Measurements from ENCODE around the gene PLEKHO2. TPM values are rescaled to one million over a fixed set of nuclear protein-coding genes. Genes with fewer than 3 reads are reported as not detected.

Gene PLEKHO2
- polyA plus RNA-seq, 2 of the 4 experiments (the other 2 are of a cell fraction) = 2.8 to 3.9 TPM

GRCh38 chr15:64916365-64916764, 74.7 kb downstream of the PLEKHO2 start:
- WGBS (ENCODE audit: missing lambda C conversion rate) = 79% methylated on average over 2 of the region's 2 CpGs
- FAIRE-seq = no peak

DNA sequence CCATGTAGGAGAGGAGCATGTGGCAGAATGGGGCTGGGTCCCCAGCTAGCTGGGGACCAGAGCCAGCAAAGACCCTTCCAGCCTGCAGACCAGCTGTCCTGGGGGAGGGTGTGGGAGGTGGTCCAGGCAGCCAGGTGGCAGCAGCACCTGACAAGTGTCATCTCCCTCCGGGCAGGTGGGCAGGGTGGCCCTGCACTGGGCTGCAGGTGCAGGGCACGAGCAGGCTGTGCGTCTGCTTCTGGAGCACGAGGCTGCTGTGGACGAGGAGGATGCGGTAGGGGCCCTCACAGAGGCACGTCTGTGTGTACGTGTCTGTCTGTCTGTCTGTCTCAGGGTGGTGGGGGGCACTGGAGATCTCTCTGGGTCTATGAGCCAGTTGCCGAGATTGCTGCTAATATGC, 75.5 kb downstream of the PLEKHO2 start:
- 82% methylated on average over 9 of the region's 9 CpGs for WGBS (ENCODE audit: missing lambda C conversion rate)
- Histone ChIP-seq H3K4me3 (no peak overlapping the region), H3K4me1 (no peaks in the 10 kb centered on the region; the same call in 2 of the 3 replicates), H3K27ac (no peak overlapping the region), H3K9me3 (no peaks in the 10 kb centered on the region), H3K4me2 (no peak overlapping the region)
- ChIA-PET POLR2A (no interaction called here), CTCF (interaction anchor here (3.4 kb wide), 1 partner anchor 11 kb away, joined by 21 read pairs; no protein-coding TSS in a partner anchor)
- TF ChIP-seq, protein P1, sequence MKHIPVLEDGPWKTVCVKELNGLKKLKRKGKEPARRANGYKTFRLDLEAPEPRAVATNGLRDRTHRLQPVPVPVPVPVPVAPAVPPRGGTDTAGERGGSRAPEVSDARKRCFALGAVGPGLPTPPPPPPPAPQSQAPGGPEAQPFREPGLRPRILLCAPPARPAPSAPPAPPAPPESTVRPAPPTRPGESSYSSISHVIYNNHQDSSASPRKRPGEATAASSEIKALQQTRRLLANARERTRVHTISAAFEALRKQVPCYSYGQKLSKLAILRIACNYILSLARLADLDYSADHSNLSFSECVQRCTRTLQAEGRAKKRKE (CRISPR knock-in tag; IDR thresholded peaks at IDR 0.05; ENCODE audit: low read depth) = no peak
- TF ChIP-seq PHF8 (IDR thresholded peaks at IDR 0.05; ENCODE audit: borderline replicate concordance, low read depth) (no peak), FOXS1 (CRISPR knock-in tag; IDR thresholded peaks at IDR 0.05) (no peak), RNF2 (IDR thresholded peaks at IDR 0.05; ENCODE audit: borderline replicate concordance, low read depth) (no peak), HDAC2 (IDR thresholded peaks at IDR 0.05) (no peak), JUNB (IDR thresholded peaks at IDR 0.05) (no peak)
- TF ChIP-seq, protein P2, sequence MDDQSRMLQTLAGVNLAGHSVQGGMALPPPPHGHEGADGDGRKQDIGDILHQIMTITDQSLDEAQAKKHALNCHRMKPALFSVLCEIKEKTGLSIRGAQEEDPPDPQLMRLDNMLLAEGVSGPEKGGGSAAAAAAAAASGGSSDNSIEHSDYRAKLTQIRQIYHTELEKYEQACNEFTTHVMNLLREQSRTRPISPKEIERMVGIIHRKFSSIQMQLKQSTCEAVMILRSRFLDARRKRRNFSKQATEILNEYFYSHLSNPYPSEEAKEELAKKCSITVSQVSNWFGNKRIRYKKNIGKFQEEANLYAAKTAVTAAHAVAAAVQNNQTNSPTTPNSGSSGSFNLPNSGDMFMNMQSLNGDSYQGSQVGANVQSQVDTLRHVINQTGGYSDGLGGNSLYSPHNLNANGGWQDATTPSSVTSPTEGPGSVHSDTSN (IDR thresholded peaks at IDR 0.05) = no peak
- no peak for ATAC-seq
- no peak for DNase-seq (ENCODE audit: low read depth in 1 of 2, low spot score in 1 of 2)
- FAIRE-seq = no peak

More at GRCh38 chr15:64916365-64916764, 74.7 kb downstream of the PLEKHO2 start:
- DNase-seq (ENCODE audit: low read depth in 1 of 2, low spot score in 1 of 2) = no peak
- H3K9me3 ChIP-seq = no peaks in the 10 kb centered on the region
- H3K4me2 ChIP-seq = no peak overlapping the region
- ChIA-PET CTCF (interaction anchor here (0.6 to 3.4 kb wide), 4 partner anchors 10 to 173 kb away, joined by 3 to 21 read pairs (median 4); no protein-coding TSS in a partner anchor), POLR2A (no interaction called here)
- H3K27ac ChIP-seq = no peak overlapping the region
- H3K4me3 ChIP-seq = no peak overlapping the region
- H3K4me1 ChIP-seq = no peaks in the 10 kb centered on the region; the same call in 2 of the 3 replicates
- no peak for ATAC-seq
- TF ChIP-seq HEYL (CRISPR knock-in tag; IDR thresholded peaks at IDR 0.05) (no peak), CBX8 (IDR thresholded peaks at IDR 0.05) (no peak), RCOR1 (IDR thresholded peaks at IDR 0.05; ENCODE audit: low read depth, low read length) (no peak), PHF8 (IDR thresholded peaks at IDR 0.05; ENCODE audit: borderline replicate concordance, low read depth) (no peak), BHLHE40 (IDR thresholded peaks at IDR 0.05; ENCODE audit: low read depth, low read length) (no peak), RAD21 (conservative IDR thresholded peaks at IDR 0.05 in 1 of 2, IDR thresholded peaks at IDR 0.05 in 1 of 2) (no peak), JUN (IDR thresholded peaks at IDR 0.05) (no peak), HOXB13 (CRISPR knock-in tag; IDR thresholded peaks at IDR 0.05; ENCODE audit: low read depth) (no peak), E2F6 (IDR thresholded peaks at IDR 0.05; ENCODE audit: borderline replicate concordance, low read depth) (no peak), EP300 (IDR thresholded peaks at IDR 0.05) (no peak), NPAS2 (CRISPR knock-in tag; IDR thresholded peaks at IDR 0.05; ENCODE audit: borderline replicate concordance) (no peak), MAFK (IDR thresholded peaks at IDR 0.05; ENCODE audit: partially characterized antibody) (no peak), RFX5 (IDR thresholded peaks at IDR 0.05) (no peak), RNF2 (IDR thresholded peaks at IDR 0.05; ENCODE audit: borderline replicate concordance, low read depth) (no peak), CHD4 (IDR thresholded peaks at IDR 0.05; ENCODE audit: borderline replicate concordance) (no peak), POLR2AphosphoS2 (conservative IDR thresholded peaks at IDR 0.05; ENCODE audit: low read length) (no peak), ZC3H11A (IDR thresholded peaks at IDR 0.05) (no peak), JUNB (IDR thresholded peaks at IDR 0.05) (no peak)
- TF ChIP-seq, protein P3, sequence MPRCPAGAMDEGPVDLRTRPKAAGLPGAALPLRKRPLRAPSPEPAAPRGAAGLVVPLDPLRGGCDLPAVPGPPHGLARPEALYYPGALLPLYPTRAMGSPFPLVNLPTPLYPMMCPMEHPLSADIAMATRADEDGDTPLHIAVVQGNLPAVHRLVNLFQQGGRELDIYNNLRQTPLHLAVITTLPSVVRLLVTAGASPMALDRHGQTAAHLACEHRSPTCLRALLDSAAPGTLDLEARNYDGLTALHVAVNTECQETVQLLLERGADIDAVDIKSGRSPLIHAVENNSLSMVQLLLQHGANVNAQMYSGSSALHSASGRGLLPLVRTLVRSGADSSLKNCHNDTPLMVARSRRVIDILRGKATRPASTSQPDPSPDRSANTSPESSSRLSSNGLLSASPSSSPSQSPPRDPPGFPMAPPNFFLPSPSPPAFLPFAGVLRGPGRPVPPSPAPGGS (IDR thresholded peaks at IDR 0.05) = no peak
- TF ChIP-seq, protein P4, sequence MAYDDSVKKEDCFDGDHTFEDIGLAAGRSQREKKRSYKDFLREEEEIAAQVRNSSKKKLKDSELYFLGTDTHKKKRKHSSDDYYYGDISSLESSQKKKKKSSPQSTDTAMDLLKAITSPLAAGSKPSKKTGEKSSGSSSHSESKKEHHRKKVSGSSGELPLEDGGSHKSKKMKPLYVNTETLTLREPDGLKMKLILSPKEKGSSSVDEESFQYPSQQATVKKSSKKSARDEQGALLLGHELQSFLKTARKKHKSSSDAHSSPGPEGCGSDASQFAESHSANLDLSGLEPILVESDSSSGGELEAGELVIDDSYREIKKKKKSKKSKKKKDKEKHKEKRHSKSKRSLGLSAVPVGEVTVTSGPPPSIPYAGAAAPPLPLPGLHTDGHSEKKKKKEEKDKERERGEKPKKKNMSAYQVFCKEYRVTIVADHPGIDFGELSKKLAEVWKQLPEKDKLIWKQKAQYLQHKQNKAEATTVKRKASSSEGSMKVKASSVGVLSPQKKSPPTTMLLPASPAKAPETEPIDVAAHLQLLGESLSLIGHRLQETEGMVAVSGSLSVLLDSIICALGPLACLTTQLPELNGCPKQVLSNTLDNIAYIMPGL (CRISPR knock-in tag; IDR thresholded peaks at IDR 0.05; ENCODE audit: borderline replicate concordance) = no peak
